PC-9 (cell line): ENCODE data around the gene RAB36. TPM values are rescaled to one million over a fixed set of nuclear protein-coding genes. Genes with fewer than 3 reads are reported as not detected.

Experiments
- BruUV-seq: library from RNA; stranded (reverse); fragments of 400-500 nt; replicated peaks from 2 replicates; lab custom pipeline; 2021; lab: Mats Ljungman, UMichigan
- CTCF ChIA-PET: fragments of 300-600 bp; sonication (Branson Sonifier 250); formaldehyde crosslinking; loops from one replicate; lab custom pipeline; 2022; ENCODE audit warnings: antibody characterized with exemption; lab: Charles Lee
- POLR2A ChIA-PET: fragments of 300-600 bp; sonication (Branson Sonifier 250); formaldehyde crosslinking; loops from one replicate; lab custom pipeline; 2022; ENCODE audit warnings: antibody characterized with exemption; ENCODE audit not compliant: unreplicated experiment; lab: Charles Lee
- DNase-seq, 2 experiments: peaks; one replicate each; pipeline versions ENCODE4 v3.0.0 to v3.0.0-alpha.2; 2015 to 2022; ENCODE audit warnings: mixed read lengths in 1 of 2
- H2AFZ ChIP-seq: fragments of 200-600 bp; sonication (generic); 2 replicates; pipeline ENCODE4 v1.8.1; 2017; ENCODE audit warnings: antibody characterized with exemption
- H3F3A ChIP-seq: fragments of 200-600 bp; sonication (generic); 2 replicates; pipeline ENCODE4 v1.8.1; 2017; ENCODE audit warnings: antibody characterized with exemption, mild to moderate bottlenecking, low read depth; ENCODE audit not compliant: insufficient read depth
- H3K27ac ChIP-seq: fragments of 200-600 bp; sonication (generic); 2 replicates; pipeline ENCODE4 v1.6.1; 2016; ENCODE audit warnings: mixed run types
- H3K27me3 ChIP-seq: fragments of 200-600 bp; sonication (generic); 2 replicates; pipeline ENCODE4 v1.6.1; 2016; ENCODE audit warnings: low read depth, mixed run types; ENCODE audit not compliant: insufficient read depth
- H3K36me3 ChIP-seq: fragments of 200-600 bp; sonication (generic); 2 replicates; pipeline ENCODE4 v1.6.1; 2016; ENCODE audit warnings: low read depth, mixed run types
- H3K4me1 ChIP-seq: fragments of 200-600 bp; sonication (generic); replicated peaks from 2 replicates; pipeline ENCODE4 v1.6.1; 2016; ENCODE audit warnings: mixed run types; ENCODE audit not compliant: insufficient read depth
- H3K4me2 ChIP-seq: fragments of 200-600 bp; sonication (generic); 2 replicates; pipeline ENCODE4 v1.6.1; 2017; ENCODE audit warnings: mixed run types
- H3K4me3 ChIP-seq: fragments of 200-600 bp; sonication (generic); 2 replicates; pipeline ENCODE4 v1.6.1; 2016; ENCODE audit warnings: mixed run types
- H3K79me2 ChIP-seq: fragments of 200-600 bp; sonication (generic); 2 replicates; pipeline ENCODE4 v1.6.1; 2017; ENCODE audit warnings: low read depth, mixed run types
- H3K9me2 ChIP-seq: fragments of 200-600 bp; sonication (generic); 2 replicates; pipeline ENCODE4 v1.8.1; 2017; ENCODE audit warnings: mild to moderate bottlenecking; ENCODE audit not compliant: insufficient read depth
- H3K9me3 ChIP-seq: fragments of 200-600 bp; sonication (generic); 2 replicates; pipeline ENCODE4 v1.8.1; 2016; ENCODE audit warnings: low read depth; ENCODE audit not compliant: insufficient read depth
- H4K20me1 ChIP-seq: fragments of 200-600 bp; sonication (generic); 2 replicates; pipeline ENCODE4 v1.8.1; 2017; ENCODE audit not compliant: insufficient read depth
- CTCF ChIP-seq: fragments of 200-600 bp; sonication (generic); conservative IDR thresholded peaks from 2 replicates; pipeline ENCODE4 v1.6.1; 2017; ENCODE audit warnings: mixed run types, antibody characterized with exemption, mild to moderate bottlenecking, moderate library complexity
- EZH2 ChIP-seq: fragments of 200-600 bp; sonication (generic); IDR thresholded peaks from 2 replicates; pipeline ENCODE4 v1.8.0; 2017; ENCODE audit warnings: antibody characterized with exemption, low read depth
- intact Hi-C: fragments of 100-400 bp; cut with micrococcal nuclease; formaldehyde crosslinking; loops from one replicate; pipeline ENCODE4 v1.10.0; 2022; ENCODE audit not compliant: unreplicated experiment
- total RNA-seq: library from RNA; stranded (reverse); gene quantifications from 2 replicates; pipeline ENCODE4 v1.2.3, GENCODE V29; 2021

RAB36 gene
- total RNA-seq, 1 experiment from 2014 or later, result 6.8 TPM

GRCh38 chr22:23178512-23179254, 33.4 kb downstream of the RAB36 start:
- POLR2A ChIA-PET, result interaction anchor here (0.6 kb wide), 1 partner anchor 100 kb away, joined by 4 read pairs; no protein-coding TSS in a partner anchor

GRCh38 chr22:23179381-23180299, 34.4 kb downstream of the RAB36 start:
- BruUV-seq, result TSS peak; percentile 48

More at GRCh38 chr22:23178512-23179254, 33.4 kb downstream of the RAB36 start:
- Histone ChIP-seq H3K9me3 (peaks cover 5% of the 10 kb centered on the region; the same call in 1 of the 2 replicates), H3K9me2 (no peaks in the 10 kb centered on the region), H3K36me3 (no peaks in the 10 kb centered on the region), H3K27me3 (no peaks in the 10 kb centered on the region), H4K20me1 (peaks cover 22% of the 10 kb centered on the region), H2AFZ (no peak overlapping the region), H3K4me2 (no peak overlapping the region), H3F3A (peaks cover 29% of the 10 kb centered on the region), H3K4me3 (no peak overlapping the region), H3K27ac (no peak overlapping the region), H3K4me1 (peaks cover 21% of the 10 kb centered on the region), H3K79me2 (peaks cover 25% of the 10 kb centered on the region)
- CTCF ChIA-PET, result interaction anchor here (2.4 kb wide), 1 partner anchor 104 kb away, joined by 21 read pairs; no protein-coding TSS in a partner anchor
- peak in 1 of 2 experiments; percentile 51 for DNase-seq
- intact Hi-C loops, result loop anchor here (1.0 kb wide), 1 partner anchor 104 kb away; no protein-coding TSS in a partner anchor
- no TSS peak for BruUV-seq
- peak; percentile 95 for TF ChIP-seq CTCF
- TF ChIP-seq EZH2, result no peak

More at GRCh38 chr22:23179381-23180299, 34.4 kb downstream of the RAB36 start:
- no peak for TF ChIP-seq CTCF
- no peak for TF ChIP-seq EZH2
- peak overlapping the region; percentile 72 for H3K4me2 ChIP-seq
- POLR2A ChIA-PET, result interaction anchor here (0.6 to 0.7 kb wide), 2 partner anchors 41 to 1105 kb away, joined by 3 to 12 read pairs; no protein-coding TSS in a partner anchor
- H3K9me3 ChIP-seq, result peaks cover 5% of the 10 kb centered on the region; the same call in 1 of the 2 replicates
- H3K4me3 ChIP-seq, result peak overlapping the region; percentile 54
- H3K36me3 ChIP-seq, result no peaks in the 10 kb centered on the region
- H3K27ac ChIP-seq, result no peak overlapping the region
- H3K4me1 ChIP-seq, result peaks cover 30% of the 10 kb centered on the region
- peak overlapping the region; percentile 54; the same call in 1 of the 2 replicates for H2AFZ ChIP-seq
- peaks cover 29% of the 10 kb centered on the region for H3F3A ChIP-seq
- no peak for DNase-seq
- intact Hi-C loops, result loop anchor here (5.0 kb wide), 2 partner anchors 68 to 83 kb away; no protein-coding TSS in a partner anchor
- no peaks in the 10 kb centered on the region for H3K27me3 ChIP-seq
- CTCF ChIA-PET, result interaction anchor here (2.4 kb wide), 1 partner anchor 103 kb away, joined by 21 read pairs; no protein-coding TSS in a partner anchor
- H4K20me1 ChIP-seq, result peaks cover 31% of the 10 kb centered on the region
- H3K79me2 ChIP-seq, result peaks cover 35% of the 10 kb centered on the region
- no peaks in the 10 kb centered on the region for H3K9me2 ChIP-seq
